CD14-positive monocyte (primary cell): ENCODE results near the gene HDGF. TPM values are rescaled to one million over a fixed set of nuclear protein-coding genes. Genes with fewer than 3 reads are reported as not detected.

Experiments used
- DNase-seq, 3 donors: peaks; one replicate each; pipeline ENCODE4 v3.0.0-alpha.2; 2011 to 2022
- H2AFZ ChIP-seq: 2 replicates; pipeline ENCODE4 v1.6.0; 2012; ENCODE audit warnings: mild to moderate bottlenecking, low read depth, low read length, inconsistent platforms; ENCODE audit not compliant: insufficient read depth, poor library complexity, severe bottlenecking
- H3K27ac ChIP-seq, 2 donors: 1 replicate in 1 of 2; 2 replicates in 1 of 2; pipeline ENCODE4 v1.5.1; 2012 to 2013; ENCODE audit warnings: low read length in 2 of 2, control low read depth in 1 of 2, inconsistent platforms in 1 of 2, low read depth in 1 of 2, mild to moderate bottlenecking in 1 of 2
- H3K27me3 ChIP-seq, 2 donors: one replicate each; pipeline versions ENCODE4 v1.6.0 to v1.6.1; 2011 to 2013; ENCODE audit warnings: low read length in 2 of 2; ENCODE audit not compliant: control insufficient read depth in 2 of 2, insufficient read depth in 2 of 2
- H3K36me3 ChIP-seq, 2 donors: replicated peaks in 1 of 2; 1 replicate in 1 of 2; 2 replicates in 1 of 2; pipeline versions ENCODE4 v1.5.1 to v1.6.1; 2012 to 2013; ENCODE audit warnings: low read length in 2 of 2, control low read depth in 1 of 2, inconsistent platforms in 1 of 2, mild to moderate bottlenecking in 1 of 2; ENCODE audit not compliant: insufficient read depth in 2 of 2, control insufficient read depth in 1 of 2
- H3K4me1 ChIP-seq, 2 donors: 1 replicate in 1 of 2; 2 replicates in 1 of 2; pipeline versions ENCODE4 v1.5.1 to v1.6.1; 2012 to 2013; ENCODE audit warnings: low read length in 2 of 2, control low read depth in 1 of 2, inconsistent platforms in 1 of 2, mild to moderate bottlenecking in 1 of 2, moderate library complexity in 1 of 2; ENCODE audit not compliant: insufficient read depth in 2 of 2, control insufficient read depth in 1 of 2
- H3K4me2 ChIP-seq: replicated peaks from 2 replicates; pipeline ENCODE3; 2012; ENCODE audit warnings: low read length, moderate library complexity, mild to moderate bottlenecking; ENCODE audit not compliant: poor library complexity, severe bottlenecking; ENCODE audit errors: extremely low read depth
- H3K4me3 ChIP-seq, 3 experiments: fragments of 200-600 bp in 1 of 3; sonication (generic) in 1 of 3; replicated peaks in 1 of 3; 1 replicate in 2 of 3; 2 replicates in 1 of 3; pipeline ENCODE4 v1.5.1; 2011 to 2013; ENCODE audit warnings: low read length in 3 of 3, mild to moderate bottlenecking in 3 of 3, control low read depth in 2 of 3, low read depth in 2 of 3, inconsistent platforms in 1 of 3, moderate library complexity in 1 of 3
- H3K79me2 ChIP-seq: 2 replicates; pipeline ENCODE4 v1.6.0; 2012; ENCODE audit warnings: mild to moderate bottlenecking, control low read depth, inconsistent platforms, low read length, moderate library complexity; ENCODE audit not compliant: insufficient read depth
- H3K9ac ChIP-seq: 2 replicates; pipeline ENCODE4 v1.6.0; 2017; ENCODE audit warnings: low read length, mild to moderate bottlenecking; ENCODE audit not compliant: insufficient read depth, poor library complexity, severe bottlenecking
- H3K9me3 ChIP-seq, 2 donors: replicated peaks in 1 of 2; 1 replicate in 1 of 2; 2 replicates in 1 of 2; pipeline versions ENCODE4 v1.5.1 to v1.6.1; 2012 to 2013; ENCODE audit warnings: low read length in 2 of 2, control low read depth in 1 of 2; ENCODE audit not compliant: control insufficient read depth in 1 of 2, insufficient read depth in 1 of 2
- H4K20me1 ChIP-seq: 2 replicates; pipeline ENCODE4 v1.6.0; 2012; ENCODE audit warnings: mild to moderate bottlenecking, low read length, control low read depth, moderate library complexity; ENCODE audit not compliant: insufficient read depth
- H3K27ac Mint-ChIP-seq, 7 donors: one replicate each; pipeline ENCODE4 v1.8.0; 2020; ENCODE audit warnings: mild to moderate bottlenecking in 7 of 7, mixed read lengths in 7 of 7, moderate library complexity in 6 of 7, inconsistent platforms in 2 of 7
- H3K27me3 Mint-ChIP-seq, 3 donors: one replicate each; pipeline ENCODE4 v1.8.0; 2021 to 2022; ENCODE audit warnings: low read depth in 3 of 3, mild to moderate bottlenecking in 3 of 3, mixed read lengths in 3 of 3, moderate library complexity in 3 of 3, inconsistent platforms in 1 of 3
- H3K36me3 Mint-ChIP-seq, 2 donors: one replicate each; pipeline ENCODE4 v1.8.0; 2020; ENCODE audit warnings: mixed read lengths in 2 of 2, inconsistent platforms in 1 of 2, mild to moderate bottlenecking in 1 of 2
- H3K4me1 Mint-ChIP-seq: one replicate; pipeline ENCODE4 v1.8.0; 2020; ENCODE audit warnings: mild to moderate bottlenecking, mixed read lengths
- H3K4me3 Mint-ChIP-seq, 2 donors: one replicate each; pipeline ENCODE4 v1.8.0; 2020; ENCODE audit warnings: mild to moderate bottlenecking in 2 of 2, mixed read lengths in 2 of 2, moderate library complexity in 1 of 2
- H3K9me3 Mint-ChIP-seq, 7 donors: one replicate each; pipeline ENCODE4 v1.8.0; 2020 to 2022; ENCODE audit warnings: mixed read lengths in 7 of 7, mild to moderate bottlenecking in 6 of 7, moderate library complexity in 6 of 7, inconsistent platforms in 2 of 7
- WGBS: methylation state at CpG from one replicate; pipeline ENCODE4 v1.1.5; 2013; ENCODE audit warnings: missing lambda C conversion rate; ENCODE audit not compliant: insufficient coverage; 5-methylcytosine and 5-hydroxymethylcytosine counted together
- intact Hi-C, 2 donors: fragments of 100-400 bp; cut with micrococcal nuclease; formaldehyde crosslinking; loops; one replicate each; pipeline versions ENCODE4 v1.15.0 to v1.15.1; 2023
- polyA plus RNA-seq, 3 donors: library from polyadenylated mRNA; depleted of rRNA in 1 of 3; unstranded in 2 of 3; stranded (reverse) in 1 of 3; fragments of 300-500 nt in 2 of 3; fragments of >200 nt in 1 of 3; fragmentation: Illumina TruSeq in 2 of 3; gene quantifications; 1 replicate in 2 of 3; 2 replicates in 1 of 3; pipeline ENCODE4 v1.2.3, GENCODE V29; 2012 to 2021
- TF ChIP-seq, protein P1 (sequence below): fragments of 200-600 bp; IDR thresholded peaks from one replicate; pipeline ENCODE4 v1.8.0; 2022; ENCODE audit warnings: antibody characterized with exemption, mild to moderate bottlenecking

Gene HDGF
- polyA plus RNA-seq, 3 donors, result 23.9 to 92.4 (median 49.9) TPM

DNA sequence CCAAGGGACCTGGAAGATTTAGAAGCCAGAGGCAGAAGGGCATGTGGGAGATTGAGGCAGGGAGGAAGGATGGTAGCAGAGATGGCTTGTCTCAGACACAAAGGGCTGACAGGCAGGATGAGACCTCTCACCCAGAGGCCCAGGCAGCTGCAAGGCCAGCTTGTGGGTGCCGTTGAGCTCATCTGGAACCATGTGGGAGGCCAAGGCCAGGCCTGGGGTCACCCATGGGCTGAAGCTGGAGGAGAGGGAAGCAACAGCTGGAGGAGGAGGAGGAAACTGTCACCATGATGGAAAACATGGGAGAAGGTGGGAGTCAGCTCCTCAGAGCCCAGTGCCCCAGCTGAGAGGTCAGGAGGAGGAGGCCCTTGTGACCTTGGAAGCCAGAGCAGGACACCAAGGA, 52.5 kb downstream of the HDGF start:
- Histone ChIP-seq H3K4me3 (no peak overlapping the region), H3K9ac (no peak overlapping the region), H3K4me1 (no peaks in the 10 kb centered on the region), H3K36me3 (no peaks in the 10 kb centered on the region), H4K20me1 (no peaks in the 10 kb centered on the region), H3K27ac (no peak overlapping the region), H3K9me3 (no peaks in the 10 kb centered on the region), H2AFZ (no peak overlapping the region), H3K4me2 (no peak overlapping the region), H3K27me3 (peaks cover 12 to 41% of the 10 kb centered on the region in 2 donors), H3K79me2 (no peaks in the 10 kb centered on the region)
- DNase-seq, result no peak
- WGBS, result 89% methylated on average over 1 of the region's 1 CpG
- Mint-ChIP-seq H3K4me3 (no peak overlapping the region), H3K9me3 (peaks cover 0 to 5% (median 0%) of the 10 kb centered on the region in 7 donors), H3K4me1 (no peaks in the 10 kb centered on the region), H3K27ac (no peak overlapping the region), H3K36me3 (no peaks in the 10 kb centered on the region), H3K27me3 (peaks cover 54 to 58% (median 56%) of the 10 kb centered on the region in 3 donors)
- intact Hi-C loops, result loop anchor here (10.0 kb wide), 2 partner anchors 156 to 186 kb away; partner anchors contain the start of gene INSRR (in 1 of the 2)
- TF ChIP-seq, protein P1, sequence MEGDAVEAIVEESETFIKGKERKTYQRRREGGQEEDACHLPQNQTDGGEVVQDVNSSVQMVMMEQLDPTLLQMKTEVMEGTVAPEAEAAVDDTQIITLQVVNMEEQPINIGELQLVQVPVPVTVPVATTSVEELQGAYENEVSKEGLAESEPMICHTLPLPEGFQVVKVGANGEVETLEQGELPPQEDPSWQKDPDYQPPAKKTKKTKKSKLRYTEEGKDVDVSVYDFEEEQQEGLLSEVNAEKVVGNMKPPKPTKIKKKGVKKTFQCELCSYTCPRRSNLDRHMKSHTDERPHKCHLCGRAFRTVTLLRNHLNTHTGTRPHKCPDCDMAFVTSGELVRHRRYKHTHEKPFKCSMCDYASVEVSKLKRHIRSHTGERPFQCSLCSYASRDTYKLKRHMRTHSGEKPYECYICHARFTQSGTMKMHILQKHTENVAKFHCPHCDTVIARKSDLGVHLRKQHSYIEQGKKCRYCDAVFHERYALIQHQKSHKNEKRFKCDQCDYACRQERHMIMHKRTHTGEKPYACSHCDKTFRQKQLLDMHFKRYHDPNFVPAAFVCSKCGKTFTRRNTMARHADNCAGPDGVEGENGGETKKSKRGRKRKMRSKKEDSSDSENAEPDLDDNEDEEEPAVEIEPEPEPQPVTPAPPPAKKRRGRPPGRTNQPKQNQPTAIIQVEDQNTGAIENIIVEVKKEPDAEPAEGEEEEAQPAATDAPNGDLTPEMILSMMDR, result no peak

DNA sequence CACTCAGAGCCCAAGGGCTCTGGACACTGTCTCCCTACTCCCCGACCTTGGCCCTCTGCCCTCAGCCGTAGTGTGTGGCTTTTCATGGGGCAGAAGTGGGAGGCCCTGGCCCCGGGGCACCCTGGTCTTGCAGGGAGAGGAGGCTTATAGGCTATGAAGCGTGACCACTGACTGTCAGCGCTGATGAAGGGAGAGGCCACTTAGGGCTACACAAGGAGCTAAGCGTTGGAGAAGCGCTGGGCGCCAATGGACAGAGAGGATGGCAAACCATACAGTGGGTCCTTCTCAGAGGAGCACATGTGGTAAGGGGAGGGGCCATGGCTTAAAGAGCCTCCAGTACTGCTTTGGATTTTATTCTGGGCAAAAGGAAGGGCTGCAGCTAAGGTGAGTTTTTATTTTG, 54.0 kb downstream of the HDGF start:
- TF ChIP-seq, protein P1, result no peak
- H3K4me1 ChIP-seq, result peaks cover under 1 to 1% of the 10 kb centered on the region in 2 donors
- no peaks in the 10 kb centered on the region for H3K36me3 ChIP-seq
- H3K79me2 ChIP-seq, result no peaks in the 10 kb centered on the region
- peaks cover 54 to 58% (median 56%) of the 10 kb centered on the region in 3 donors for H3K27me3 Mint-ChIP-seq
- H3K36me3 Mint-ChIP-seq, result no peaks in the 10 kb centered on the region
- peaks cover 0 to 3% (median under 1%) of the 10 kb centered on the region in 7 donors for H3K9me3 Mint-ChIP-seq
- H3K9ac ChIP-seq, result no peak overlapping the region
- no peak overlapping the region for H3K4me3 Mint-ChIP-seq
- no peak overlapping the region for H3K4me2 ChIP-seq
- H3K4me1 Mint-ChIP-seq, result peaks cover 7% of the 10 kb centered on the region
- no peak overlapping the region for H3K4me3 ChIP-seq
- 95% methylated on average over 6 of the region's 8 CpGs for WGBS
- DNase-seq, result no peak
- H3K27ac Mint-ChIP-seq, result no peak overlapping the region
- intact Hi-C loops, result loop anchor here (10.0 kb wide), 2 partner anchors 157 to 187 kb away; partner anchors contain the start of gene INSRR (in 1 of the 2)
- no peak overlapping the region for H3K27ac ChIP-seq
- H2AFZ ChIP-seq, result no peak overlapping the region
- no peaks in the 10 kb centered on the region for H4K20me1 ChIP-seq
- H3K27me3 ChIP-seq, result peaks cover 8 to 43% of the 10 kb centered on the region in 2 donors
- peaks cover 0 to 1% of the 10 kb centered on the region in 2 donors for H3K9me3 ChIP-seq
